GM12864 (cell line): ENCODE data around the gene DYNLT2B.
"Not testable (repeated sequence)": the region's sequence is repeated elsewhere in the genome, so short reads cannot be mapped to it uniquely, and the experiment has no call there.

Experiments
- DNase-seq: peaks from one replicate; pipeline ENCODE4 v3.0.0-alpha.2; 2011; ENCODE audit warnings: low read depth
- H3K4me3 ChIP-seq: 2 replicates; pipeline ENCODE4 v1.5.1; 2011; ENCODE audit warnings: mild to moderate bottlenecking, low read depth, low read length, control low read depth
- TF ChIP-seq, protein P1 (sequence below): IDR thresholded peaks from 2 replicates; pipeline ENCODE4 v1.5.1; 2011; ENCODE audit warnings: low read depth, mild to moderate bottlenecking, moderate library complexity, low read length, control low read depth, inconsistent platforms; ENCODE audit errors: missing control alignments

Gene DYNLT2B

DNA sequence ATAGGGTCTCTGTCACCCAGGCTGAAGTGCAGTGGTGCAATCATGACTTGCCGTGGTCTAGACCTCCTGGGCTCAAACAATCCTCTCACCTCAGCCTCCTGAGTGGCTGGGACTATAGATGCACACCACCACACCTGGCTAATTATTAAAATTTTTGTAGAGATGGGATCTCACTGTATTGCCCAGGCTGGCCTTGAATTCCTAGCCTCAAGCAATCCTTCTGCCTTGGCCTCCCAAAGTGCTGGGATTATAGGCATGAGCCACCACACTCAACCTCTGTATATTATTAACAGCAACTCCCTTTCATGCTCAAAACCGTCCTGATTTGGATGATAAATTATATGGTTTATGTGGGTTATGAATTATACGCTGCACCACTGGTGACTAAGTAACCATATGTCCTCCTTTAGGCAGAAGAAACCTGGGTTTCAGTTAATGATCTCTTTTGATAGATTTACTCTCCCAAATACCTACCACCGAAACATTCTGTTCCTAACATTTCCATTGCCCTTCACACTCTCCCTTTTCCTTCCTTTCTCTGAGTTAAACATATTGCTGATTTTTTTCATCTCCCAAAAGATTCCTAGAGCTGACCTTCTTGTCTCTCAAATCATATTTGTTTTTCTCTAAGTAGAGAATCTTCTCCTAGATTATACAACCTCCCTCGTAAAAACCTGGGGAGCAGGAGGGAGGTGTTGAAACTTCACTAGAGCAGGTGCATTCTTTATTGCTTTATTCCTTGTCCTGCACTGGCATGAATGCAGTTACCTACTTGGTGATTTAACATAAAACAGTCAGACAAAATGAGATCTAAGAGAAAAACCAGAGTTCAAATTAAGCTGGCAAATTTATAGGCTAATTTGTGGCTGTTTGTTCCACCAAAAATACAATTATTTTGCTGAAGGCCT lies 63.4 kb downstream of the DYNLT2B start:
- TF ChIP-seq, protein P1, sequence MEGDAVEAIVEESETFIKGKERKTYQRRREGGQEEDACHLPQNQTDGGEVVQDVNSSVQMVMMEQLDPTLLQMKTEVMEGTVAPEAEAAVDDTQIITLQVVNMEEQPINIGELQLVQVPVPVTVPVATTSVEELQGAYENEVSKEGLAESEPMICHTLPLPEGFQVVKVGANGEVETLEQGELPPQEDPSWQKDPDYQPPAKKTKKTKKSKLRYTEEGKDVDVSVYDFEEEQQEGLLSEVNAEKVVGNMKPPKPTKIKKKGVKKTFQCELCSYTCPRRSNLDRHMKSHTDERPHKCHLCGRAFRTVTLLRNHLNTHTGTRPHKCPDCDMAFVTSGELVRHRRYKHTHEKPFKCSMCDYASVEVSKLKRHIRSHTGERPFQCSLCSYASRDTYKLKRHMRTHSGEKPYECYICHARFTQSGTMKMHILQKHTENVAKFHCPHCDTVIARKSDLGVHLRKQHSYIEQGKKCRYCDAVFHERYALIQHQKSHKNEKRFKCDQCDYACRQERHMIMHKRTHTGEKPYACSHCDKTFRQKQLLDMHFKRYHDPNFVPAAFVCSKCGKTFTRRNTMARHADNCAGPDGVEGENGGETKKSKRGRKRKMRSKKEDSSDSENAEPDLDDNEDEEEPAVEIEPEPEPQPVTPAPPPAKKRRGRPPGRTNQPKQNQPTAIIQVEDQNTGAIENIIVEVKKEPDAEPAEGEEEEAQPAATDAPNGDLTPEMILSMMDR = no peak
- H3K4me3 ChIP-seq = no peak overlapping the region
- no peak for DNase-seq

DNA sequence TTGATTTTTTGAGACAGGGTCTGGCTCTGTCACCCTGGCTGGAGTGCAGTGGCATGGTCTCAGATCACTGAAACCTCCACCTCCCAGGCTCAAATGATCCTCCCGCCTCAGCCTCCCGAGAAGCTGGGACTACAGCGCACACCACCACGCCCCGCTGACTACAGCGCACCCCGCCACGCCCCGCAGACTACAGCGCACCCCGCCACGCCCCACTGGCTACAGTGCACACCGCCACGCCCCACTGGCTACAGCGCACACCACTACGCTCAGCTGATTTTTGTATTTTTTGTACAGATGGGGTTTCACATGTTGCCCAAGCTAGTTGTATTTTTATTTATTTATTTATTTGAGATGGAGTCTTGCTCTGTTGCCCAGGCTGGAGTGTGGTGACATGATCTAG lies 66.1 kb downstream of the DYNLT2B start:
- H3K4me3 ChIP-seq = no peak overlapping the region
- no peak for DNase-seq
- TF ChIP-seq, protein P1 = no peak

DNA sequence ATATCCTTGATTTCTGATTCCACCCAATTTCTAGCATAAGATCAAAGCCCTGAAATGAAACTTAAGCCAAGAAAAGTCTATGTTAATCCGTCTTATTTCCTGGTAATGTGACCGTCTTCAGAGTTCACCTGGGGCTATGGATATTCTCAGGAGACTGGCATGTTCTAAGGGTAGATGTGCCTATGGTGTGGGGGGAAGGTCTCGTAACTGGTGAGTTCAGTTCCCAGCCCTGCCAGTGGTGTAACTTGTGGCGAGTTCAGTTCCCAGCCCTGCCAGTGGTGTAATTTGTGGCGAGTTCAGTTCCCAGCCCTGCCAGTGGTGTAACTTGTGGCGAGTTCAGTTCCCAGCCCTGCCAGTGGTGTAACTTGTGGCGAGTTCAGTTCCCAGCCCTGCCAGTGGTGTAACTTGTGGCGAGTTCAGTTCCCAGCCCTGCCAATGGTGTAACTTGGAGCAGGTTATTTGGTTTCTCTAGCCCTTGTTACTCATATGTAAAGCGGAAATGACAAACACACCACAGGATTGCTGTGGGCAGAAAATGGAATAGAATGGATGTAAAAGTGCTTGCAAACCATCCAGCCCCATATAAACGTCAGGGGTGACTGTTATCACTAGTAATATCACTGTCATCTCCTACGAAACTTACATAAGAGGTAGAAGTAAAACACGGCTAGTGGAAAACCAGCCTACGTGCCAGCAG lies 71.3 kb downstream of the DYNLT2B start:
- DNase-seq = no peak
- TF ChIP-seq, protein P1 = no peak
- H3K4me3 ChIP-seq = no peak overlapping the region

DNA sequence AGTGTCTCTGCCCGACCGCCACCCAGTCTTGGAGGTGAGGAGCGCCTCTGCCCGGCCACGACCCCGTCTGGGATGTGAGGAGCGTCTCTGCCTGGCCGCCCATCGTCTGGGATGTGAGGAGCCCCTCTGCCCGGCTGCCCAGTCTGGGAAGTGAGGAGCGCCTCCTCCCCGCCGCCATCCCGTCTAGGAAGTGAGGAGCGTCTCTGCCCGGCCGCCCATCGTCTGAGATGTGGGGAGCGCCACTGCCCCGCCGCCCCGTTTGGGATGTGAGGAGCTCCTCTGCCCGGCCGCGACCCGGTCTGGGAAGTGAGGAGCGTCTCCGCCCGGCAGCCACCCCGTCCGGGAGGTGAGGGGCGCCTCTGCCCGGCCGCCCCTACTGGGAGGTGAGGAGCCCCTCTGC lies 73.9 kb downstream of the DYNLT2B start:
- H3K4me3 ChIP-seq, DNase-seq: not testable (repeated sequence)

DNA sequence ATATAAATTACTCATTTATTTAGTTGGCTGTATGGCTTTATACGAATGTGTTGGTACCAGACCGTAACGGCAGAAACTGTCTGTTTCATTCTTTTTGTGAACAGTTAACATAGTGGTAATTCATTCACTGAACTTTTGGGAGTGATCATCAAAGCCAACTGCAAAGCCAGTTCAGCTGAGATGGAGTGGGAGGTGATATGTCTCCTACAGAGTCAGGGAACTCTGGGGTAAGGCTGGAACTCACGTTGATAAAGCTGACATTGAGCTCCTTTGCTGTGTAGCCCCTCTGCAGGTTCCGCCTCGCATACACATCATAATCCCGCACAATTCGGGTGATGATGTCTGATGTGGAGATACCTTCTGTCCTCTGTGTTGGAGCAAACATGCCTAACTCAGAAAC lies 76.3 kb downstream of the DYNLT2B start:
- no peak overlapping the region for H3K4me3 ChIP-seq
- DNase-seq = no peak
- TF ChIP-seq, protein P1 = no peak
